GM21528 (cell line): Measurements from ENCODE around the gene NMNAT3.
"Not testable (repeated sequence)": the region's sequence is repeated elsewhere in the genome, so short reads cannot be mapped to it uniquely, and the experiment has no call there.

Experiments
- ATAC-seq: cut with Tn5 transposase; IDR thresholded peaks from one replicate; pipeline ENCODE4 v1.9.1; 2021; ENCODE audit warnings: mild to moderate bottlenecking, moderate library complexity; ENCODE audit not compliant: unreplicated experiment, low FRiP score

NMNAT3 gene

DNA sequence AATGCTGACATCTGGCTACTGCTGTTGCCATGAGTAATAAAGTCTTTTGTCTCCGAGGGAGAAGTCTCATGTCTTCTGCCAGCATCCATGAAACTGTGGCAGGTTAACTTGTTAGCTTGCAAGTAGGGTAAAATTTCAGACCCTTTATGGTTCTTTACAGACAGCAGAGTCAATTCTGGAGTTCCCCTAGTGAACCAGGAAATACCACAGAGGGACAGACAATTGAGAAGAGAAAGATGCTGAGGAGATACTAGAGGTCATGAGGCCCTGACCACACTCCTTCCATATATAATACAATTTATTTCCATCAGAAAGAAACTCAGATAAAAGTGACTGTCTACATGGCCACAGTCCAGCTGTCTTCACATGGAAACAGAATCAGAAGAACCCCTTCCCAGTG is 38.1 kb downstream of the NMNAT3 start:
- no peak for ATAC-seq

DNA sequence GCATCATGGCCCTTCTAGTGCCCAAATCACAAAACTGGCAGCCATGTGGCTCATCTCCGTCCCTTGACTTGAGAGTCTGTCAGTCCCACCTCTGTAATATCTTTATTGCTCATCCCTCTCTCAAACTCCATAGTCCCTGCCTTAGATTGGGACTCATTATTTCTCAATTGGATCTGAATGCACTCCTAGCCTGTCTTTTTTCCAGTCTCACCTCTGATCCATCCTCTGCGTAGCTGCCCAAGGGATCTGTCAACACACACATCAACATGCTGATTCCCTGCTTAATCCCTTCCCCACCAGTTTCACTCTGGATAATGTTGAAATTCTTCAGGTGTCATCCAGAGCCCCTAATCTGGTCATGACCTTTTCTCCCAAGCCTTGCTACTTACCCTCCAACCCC is 39.3 kb downstream of the NMNAT3 start:
- ATAC-seq: no peak

DNA sequence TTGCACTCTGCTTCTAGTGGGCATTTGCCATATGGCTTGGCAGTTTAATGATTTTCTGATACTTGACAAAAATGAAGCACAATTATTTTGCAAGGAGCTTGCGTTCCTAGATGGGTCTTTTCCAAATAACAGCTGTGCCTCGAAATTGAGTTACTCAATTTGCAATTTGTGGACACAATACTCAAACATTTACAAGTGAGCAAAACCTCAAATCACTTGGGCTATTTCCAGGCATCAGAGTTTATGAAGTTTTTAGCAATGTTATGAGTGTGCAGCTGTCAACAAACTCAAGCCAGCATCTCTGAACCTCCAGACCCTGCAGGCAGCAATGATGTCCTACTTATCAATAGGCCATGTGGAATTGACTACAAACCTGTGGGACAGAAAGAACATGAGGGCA is 41.3 kb downstream of the NMNAT3 start:
- no peak for ATAC-seq

DNA sequence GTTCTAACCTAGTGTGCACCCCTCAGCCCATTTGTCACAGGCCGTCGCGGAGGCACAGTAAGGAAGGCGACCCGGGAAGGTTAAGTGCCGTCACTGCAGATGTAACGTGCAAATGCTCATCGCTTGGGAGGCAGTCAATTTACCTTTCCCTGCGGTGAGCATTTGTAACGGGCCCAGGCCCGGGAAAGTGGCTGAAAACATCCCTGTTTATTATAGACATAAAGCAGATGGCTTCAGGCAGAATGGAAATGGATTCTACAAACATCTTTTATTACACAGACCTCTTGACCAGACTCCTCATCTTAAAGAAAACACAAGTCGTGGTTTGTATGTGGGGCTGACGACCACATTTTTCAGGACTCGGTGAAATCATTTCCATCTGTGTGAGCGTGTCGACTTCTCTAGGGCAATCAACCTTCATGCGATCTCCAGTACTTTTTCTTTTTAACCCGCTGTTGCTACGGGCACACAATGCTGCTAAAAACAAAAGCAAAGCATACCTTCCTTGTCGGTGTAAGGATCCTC is 43.6 kb downstream of the NMNAT3 start:
- no peak for ATAC-seq

DNA sequence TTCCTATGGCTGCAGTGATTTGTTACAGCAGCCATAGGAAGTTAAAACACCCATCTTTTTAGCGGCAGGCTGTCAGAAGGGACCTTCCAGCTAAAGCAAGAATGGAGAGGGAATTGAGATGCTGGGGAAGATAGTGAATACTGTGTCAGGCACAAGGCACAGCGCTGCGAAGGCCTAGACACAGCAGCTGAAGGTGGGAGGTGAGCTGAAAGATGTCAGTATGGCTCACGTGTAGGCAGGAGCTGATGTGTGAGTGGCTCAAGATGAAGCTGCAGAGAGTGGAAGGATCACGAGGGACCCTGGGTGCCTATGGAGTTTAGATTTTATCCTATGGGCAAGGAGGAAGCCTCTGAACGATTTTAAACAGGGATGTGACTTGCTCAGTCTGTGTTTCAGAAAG is 44.3 kb downstream of the NMNAT3 start:
- no peak for ATAC-seq

DNA sequence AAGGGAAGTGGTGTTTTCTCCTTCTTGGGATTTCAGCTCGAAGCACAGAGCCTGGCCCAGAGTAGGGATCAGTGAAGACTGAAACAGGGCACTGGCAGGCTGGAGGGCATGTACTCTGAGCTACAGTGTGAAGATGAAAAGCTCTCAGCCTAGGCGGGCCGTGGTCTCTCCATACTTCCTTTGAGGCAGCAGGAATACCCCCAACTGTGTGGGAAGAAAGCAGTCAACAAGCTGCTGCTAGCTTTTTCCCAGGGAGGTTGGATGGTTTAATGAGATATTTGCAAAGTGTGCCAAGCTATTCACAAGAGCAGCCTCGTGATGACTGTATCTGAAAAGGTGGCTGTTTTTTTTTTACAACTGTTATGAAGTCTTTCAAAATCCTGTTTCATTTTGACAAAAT is 47.2 kb downstream of the NMNAT3 start:
- no peak for ATAC-seq

DNA sequence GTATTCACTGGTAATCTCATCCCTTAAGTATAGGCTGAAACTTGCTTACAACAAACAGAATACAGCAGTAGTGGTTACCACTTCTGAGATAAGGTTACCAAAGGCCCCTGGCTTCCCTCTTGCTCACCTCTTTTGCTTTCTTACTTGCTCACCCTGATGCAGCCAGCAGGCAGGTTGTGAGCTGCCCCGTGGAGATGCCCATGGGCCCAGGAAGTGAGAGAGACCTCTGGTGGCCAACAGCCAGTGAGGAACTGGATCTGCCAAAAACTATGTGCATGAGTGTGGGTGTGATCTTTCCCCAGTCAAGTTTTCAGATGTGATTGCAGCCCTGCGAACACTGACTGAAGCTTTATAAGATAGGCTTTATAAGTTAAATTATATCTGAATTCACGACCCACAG is 48.7 kb downstream of the NMNAT3 start:
- peak; percentile 66 for ATAC-seq

DNA sequence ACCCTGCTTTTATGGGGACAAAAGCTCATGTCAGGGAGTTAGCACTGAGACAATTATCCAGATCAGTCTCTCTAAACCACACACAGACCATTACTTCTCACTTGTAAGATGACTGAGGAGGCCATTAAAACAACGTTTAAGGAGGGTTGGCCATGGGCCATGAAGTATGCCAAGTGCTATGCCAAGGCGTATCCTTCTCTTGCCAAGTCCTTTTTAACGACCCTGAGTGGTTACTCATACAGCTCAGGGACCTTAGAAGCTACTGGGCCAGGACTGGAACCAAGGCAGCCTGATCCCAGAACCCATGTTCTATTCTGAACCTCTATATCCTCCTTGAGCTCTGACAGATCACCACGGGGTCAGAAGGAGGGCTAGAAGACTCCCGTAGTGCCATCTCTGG is 50.0 kb downstream of the NMNAT3 start:
- ATAC-seq: no peak

DNA sequence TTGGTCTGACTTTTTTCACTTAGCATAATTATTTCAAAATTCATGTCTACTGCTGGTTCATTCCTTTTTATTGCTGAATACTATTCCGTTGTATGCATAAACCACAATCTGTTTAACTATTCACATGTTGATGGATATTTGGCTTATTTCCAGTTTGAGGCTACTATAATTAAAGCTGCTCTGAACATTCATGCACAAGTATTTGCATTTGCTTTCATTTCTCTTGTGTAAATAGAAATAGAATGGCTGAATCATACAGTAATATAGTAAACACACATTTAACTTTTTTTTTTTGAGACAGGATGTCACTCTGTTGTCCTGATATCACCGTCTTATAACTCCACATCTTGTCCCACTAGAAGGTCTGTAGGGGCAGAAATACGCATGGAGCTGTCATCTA is 57.3 kb downstream of the NMNAT3 start:
- no peak for ATAC-seq

DNA sequence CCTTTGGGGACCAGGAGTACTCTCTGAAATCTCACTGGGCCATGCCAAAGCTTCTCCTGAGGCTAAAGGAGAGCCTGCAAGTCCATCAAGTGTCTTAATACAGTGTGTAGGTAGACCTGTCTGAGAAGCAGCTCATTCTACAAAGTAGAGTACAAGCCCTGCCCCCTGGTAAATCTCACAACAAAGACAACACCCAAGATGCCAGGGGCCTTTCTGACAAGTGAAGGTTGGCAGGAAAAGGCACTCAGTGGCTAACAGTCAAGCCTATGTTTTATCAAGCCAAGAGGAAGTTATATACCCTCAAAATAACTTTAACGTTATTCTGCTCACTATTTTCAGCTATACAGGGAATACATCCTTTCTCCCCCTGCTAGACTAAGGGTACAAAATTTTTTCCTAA is 58.3 kb downstream of the NMNAT3 start:
- no peak for ATAC-seq

DNA sequence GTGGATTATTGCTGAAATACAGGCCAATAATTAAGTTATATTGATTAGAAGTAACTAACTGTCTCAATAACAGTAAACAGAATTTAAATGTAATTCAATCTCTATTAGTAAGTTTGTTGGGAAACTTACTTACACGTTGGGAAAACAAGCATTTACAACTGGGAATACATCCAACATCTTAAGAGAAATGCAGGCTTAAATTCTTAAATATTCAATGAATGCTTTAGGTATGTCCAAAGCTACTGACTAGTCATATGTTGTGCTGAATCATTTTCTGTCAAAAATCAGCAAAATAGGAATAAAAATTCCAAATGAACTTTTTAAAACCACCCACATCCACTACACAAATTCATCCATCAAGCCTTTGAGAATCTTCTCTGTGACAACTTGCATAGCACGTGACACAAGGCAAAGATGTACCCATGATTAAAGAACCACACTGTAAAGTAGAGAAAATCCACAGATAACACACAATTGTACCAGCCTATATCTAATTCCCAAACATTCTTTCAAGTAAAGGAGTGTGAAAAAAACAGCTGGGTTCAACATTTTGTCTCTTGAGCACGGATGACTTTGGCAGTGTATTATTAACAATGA is 60.0 kb downstream of the NMNAT3 start:
- no peak for ATAC-seq

DNA sequence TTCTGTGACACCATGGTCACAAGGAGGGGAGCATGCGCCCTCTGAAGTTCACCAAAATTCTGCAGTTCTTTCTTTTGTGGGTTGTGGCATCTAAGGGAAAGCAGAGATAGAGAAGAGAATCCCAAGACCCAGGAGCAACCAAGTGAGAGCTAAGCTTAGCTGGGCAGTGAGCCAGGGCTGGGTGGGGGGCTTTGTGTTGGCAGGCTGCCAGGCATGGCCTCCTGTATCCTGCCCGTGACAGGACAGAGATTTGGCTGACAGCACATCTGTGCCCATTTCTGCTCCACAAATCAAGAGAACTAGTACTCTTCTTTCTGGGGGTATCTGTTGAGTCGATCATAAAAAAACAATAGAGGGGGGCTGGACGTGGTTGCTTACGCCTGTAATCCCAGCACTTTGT is 66.2 kb downstream of the NMNAT3 start:
- no peak for ATAC-seq

DNA sequence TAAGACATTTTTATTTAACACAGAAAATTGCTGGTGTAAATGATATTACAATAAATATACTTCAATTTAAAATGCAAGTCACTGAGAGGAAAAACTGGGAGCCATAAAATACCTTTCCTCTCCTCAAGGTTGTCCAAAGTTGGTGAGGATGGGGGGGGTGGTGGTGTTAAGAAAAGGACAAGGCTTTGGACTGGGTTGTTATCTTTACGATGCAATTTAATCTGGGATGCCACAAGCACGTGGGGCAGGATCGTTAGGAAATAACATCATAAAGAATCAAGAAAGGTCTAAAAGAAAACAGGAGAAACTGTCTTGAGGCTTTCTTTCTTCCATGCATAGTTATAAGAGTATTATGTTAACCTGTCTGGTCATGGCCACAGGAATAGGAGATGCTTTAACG is 66.9 kb downstream of the NMNAT3 start:
- no peak for ATAC-seq

DNA sequence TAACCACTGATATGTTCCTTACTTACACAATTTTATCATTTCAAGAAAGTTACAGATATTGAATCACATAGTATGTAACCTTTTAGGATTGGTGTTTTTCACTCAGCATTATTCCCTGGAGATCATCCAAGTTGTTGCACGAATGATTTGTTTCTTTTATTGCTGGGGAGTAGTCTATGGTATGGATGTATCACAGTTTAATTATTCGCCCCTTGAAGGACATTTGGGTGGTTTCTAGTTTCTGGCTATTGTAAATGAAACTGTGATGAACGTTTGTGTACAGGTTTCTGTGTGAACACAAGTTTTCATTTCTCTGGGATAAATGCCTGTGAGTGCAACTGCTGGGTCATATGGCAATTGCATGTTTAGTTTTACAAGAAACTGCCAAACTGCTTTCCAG is 68.8 kb downstream of the NMNAT3 start:
- no peak for ATAC-seq

DNA sequence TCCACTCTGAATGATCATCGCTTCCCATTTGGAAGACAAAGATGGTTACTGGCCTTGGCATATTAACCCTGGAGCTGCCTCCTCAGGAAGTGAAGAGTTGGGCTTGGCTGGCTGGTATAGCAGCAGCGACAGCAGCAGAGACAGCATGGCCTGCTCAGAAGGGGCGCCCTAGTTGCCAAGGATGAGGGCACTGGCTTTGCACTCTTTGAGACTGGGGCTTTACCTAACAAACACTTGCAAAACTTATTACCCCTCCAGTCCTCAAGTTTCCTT is 69.7 kb downstream of the NMNAT3 start:
- no peak for ATAC-seq

DNA sequence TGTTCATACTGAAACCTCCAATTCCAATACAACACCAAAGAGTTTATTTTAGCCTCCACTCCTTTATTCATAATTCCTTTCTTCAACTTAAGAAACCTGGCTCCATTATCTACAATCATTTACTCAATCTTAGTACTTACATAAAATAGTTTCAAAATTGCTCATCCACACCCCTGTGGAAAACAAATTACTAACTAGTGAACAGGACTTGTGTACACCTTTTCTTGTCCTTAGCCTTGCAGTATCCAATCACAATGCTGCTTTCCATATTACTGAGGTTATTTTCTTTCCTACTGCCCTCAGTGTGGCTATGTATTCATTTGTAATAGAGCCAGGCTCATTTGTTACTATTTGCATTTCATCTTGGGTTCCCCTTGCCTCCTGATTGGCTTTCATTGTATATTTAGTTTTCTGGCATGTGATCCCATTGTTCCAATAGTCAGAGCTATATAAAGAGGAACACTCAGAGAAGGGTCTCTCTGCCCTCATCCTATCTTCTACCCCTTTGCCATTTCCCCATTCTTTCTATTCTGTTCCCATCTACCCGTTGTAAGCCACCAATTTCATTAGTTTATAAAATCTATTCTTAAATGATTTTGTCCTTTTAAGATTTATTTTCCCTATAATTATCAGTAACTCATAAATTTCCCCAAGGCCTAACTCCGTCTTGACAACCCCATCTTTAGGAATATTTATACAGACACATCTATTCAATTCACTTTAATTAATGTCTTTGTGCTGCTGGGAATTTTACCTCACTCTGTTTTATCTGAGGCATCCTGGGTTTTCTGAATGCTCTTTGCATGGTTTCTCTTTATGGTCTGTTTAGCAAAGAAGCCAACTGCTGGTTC is 70.3 kb downstream of the NMNAT3 start:
- no peak for ATAC-seq

DNA sequence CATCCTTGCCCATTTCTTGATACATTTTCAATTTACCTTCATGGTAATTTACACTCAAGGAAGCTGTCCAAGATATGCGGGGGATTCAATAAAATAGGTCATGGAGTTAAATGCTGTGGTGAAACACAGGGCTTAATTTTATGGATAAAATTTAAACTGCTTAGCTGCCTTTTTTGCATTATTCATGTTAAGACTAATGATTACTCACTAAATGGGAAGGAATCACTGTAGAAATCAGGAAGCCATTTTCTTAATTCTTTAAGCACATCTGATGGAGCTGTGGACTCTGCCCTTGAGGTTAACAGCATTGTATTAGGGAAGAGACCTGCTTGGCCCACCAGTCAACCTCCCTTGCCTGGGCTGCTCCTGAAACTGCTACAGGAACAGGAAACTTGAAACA is 75.8 kb downstream of the NMNAT3 start:
- ATAC-seq: no peak

DNA sequence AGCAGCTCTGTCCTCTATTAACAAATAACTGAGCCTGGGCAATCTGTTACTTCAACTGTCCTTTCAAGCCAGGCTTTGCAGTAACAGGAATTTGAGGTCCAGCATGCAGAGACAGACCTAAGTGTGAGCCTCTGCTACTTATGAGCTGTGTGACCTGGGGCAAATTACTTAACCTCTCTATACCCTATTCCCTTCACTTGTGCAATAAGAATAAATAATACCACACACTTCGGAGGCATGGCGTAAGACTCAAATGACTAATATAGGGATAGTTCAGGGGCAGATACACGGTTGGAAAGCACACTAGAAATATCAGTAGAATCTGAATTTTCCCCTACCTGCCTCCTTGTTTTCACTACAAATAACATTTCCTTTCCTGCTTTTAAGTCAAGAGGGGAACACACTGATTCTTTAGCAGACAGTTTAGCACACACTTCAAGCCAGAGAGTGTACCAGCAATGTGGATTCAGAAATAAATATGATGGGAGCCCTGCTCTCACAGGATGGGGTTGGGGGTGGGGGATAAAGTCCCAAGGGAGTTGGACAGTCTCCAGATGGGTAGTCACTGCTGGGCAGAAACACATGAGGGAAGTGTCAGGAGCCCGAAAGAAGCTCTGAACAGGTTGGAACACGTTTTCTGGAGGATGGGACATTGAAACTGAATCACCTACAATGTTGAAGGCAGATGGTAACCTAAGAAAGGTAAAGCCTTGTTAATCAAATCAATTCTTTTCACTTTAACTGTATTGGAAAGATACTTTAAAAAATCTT is 76.4 kb downstream of the NMNAT3 start:
- no peak for ATAC-seq

DNA sequence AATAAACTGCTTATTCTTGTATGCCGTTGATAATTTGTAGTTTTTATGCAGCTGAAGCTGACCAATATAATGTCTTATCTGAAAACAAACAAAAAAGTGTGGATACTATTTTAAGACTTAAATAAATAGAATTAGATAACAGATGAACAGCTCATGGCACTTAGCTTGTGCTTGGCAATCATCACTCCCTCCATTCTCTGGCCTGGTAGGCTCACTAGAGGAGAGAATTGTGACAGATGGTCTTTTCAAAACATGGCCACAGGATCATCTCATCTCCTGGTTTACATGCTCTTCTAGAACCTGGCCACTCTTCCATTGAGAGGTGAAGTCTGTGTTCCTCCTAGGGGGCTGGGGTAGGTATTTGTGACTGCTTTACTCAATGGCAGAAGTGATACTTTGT is 79.8 kb downstream of the NMNAT3 start:
- no peak for ATAC-seq

DNA sequence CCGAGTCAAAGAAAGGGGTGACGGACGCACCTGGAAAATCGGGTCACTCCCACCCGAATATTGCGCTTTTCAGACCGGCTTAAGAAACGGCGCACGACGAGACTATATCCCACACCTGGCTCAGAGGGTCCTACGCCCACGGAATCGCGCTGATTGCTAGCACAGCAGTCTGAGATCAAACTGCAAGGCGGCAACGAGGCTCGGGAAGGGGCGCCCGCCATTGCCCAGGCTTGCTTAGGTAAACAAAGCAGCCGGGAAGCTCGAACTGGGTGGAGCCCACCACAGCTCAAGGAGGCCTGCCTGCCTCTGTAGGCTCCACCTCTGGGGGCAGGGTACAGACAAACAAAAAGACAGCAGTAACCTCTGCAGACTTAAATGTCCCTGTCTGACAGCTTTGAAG is 86.6 kb downstream of the NMNAT3 start:
- ATAC-seq: not testable (repeated sequence)

DNA sequence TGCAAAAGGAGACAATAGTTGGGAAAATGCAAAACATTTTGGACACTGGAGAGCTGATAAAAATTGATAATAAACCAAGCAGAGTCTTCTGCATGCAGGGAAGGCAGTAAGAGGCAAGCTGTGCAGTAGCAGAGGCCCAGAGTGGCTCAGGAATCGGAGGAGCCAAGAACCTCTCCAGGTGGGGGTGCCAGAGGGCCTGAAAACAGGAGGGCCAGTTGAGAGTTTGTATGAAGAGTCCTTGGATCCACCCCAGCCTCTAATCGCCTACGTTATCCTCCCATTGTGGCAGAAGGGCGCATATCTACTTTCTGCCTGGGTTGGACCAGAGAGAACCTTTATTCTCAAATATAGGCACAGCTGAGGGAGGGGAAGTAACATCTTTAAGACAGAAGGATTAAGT is 89.3 kb downstream of the NMNAT3 start:
- no peak for ATAC-seq

DNA sequence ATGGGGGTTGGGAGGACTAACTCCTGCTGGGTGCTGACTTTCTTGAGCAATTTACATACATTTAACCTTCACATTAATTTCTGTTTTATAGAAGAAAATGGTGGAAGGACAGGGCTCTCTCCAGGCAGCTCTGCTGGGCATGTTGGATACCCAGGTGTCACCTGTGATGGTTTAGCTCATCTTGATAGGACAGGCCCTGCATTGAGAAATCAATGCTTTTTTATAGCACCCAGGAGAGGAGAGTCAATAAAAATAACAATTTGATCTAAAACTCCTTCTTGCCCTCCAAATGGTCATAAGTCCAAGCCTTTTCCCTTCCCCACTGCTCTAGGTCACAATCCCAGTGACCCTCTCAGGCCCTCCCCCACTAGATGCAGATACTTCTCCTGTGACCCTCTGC is 90.0 kb downstream of the NMNAT3 start:
- no peak for ATAC-seq
